Amniotic stem cell (primary cell): ENCODE measurements around the gene ZSWIM5.
"Not testable (repeated sequence)": the region's sequence is repeated elsewhere in the genome, so short reads cannot be mapped to it uniquely, and the experiment has no call there.

Experiments used
- DNase-seq: peaks from one replicate; lab custom pipeline; 2025; lab: John Stamatoyannopoulos, UW

The ZSWIM5 gene

GRCh38 chr1:45205910-45206721 lies at the start of gene ZSWIM5:
Gene ZSWIM5 (minus strand): TSS chr1:45206605. CDS start chr1:45206350, 255 bp downstream.
- no peak for DNase-seq

- DNase-seq, result no peak
Observed at GRCh38 chr1:45254490-45254889, 48.1 kb upstream of the ZSWIM5 start.

- no peak for DNase-seq
Observed at GRCh38 chr1:45250544-45250943, 44.1 kb upstream of the ZSWIM5 start.

GRCh38 chr1:45248004-45248403 lies 41.6 kb upstream of the ZSWIM5 start:
- DNase-seq, result not testable (repeated sequence)

- peak; percentile 74 for DNase-seq
Observed at GRCh38 chr1:45246760-45247159, 40.4 kb upstream of the ZSWIM5 start.

GRCh38 chr1:45246359-45246758 lies 40.0 kb upstream of the ZSWIM5 start:
- DNase-seq, result not testable (repeated sequence)

- no peak for DNase-seq
Observed at GRCh38 chr1:45244660-45245059, 38.3 kb upstream of the ZSWIM5 start.

- DNase-seq, result no peak
Observed at GRCh38 chr1:45243476-45244343, 37.3 kb upstream of the ZSWIM5 start.

- no peak for DNase-seq
Observed at GRCh38 chr1:45238846-45239245, 32.4 kb upstream of the ZSWIM5 start.

GRCh38 chr1:45236136-45236535 lies 29.7 kb upstream of the ZSWIM5 start:
- DNase-seq, result no peak

GRCh38 chr1:45230537-45230936 lies 24.1 kb upstream of the ZSWIM5 start:
- no peak for DNase-seq

GRCh38 chr1:45225598-45225997 lies 19.2 kb upstream of the ZSWIM5 start:
- no peak for DNase-seq

- DNase-seq, result not testable (repeated sequence)
Observed at GRCh38 chr1:45223710-45224109, 17.3 kb upstream of the ZSWIM5 start.

- DNase-seq, result no peak
Observed at GRCh38 chr1:45221716-45222115, 15.3 kb upstream of the ZSWIM5 start.

GRCh38 chr1:45216861-45217260 lies 10.5 kb upstream of the ZSWIM5 start:
- DNase-seq, result no peak

- no peak for DNase-seq
Observed at GRCh38 chr1:45216200-45216541, 9.8 kb upstream of the ZSWIM5 start.

GRCh38 chr1:45215485-45216199 lies 9.2 kb upstream of the ZSWIM5 start:
- DNase-seq, result no peak

- DNase-seq, result no peak
Observed at GRCh38 chr1:45213892-45214291, 7.5 kb upstream of the ZSWIM5 start.

- no peak for DNase-seq
Observed at GRCh38 chr1:45211076-45211475, 4.7 kb upstream of the ZSWIM5 start.

GRCh38 chr1:45206808-45207623 lies 611 bp upstream of the ZSWIM5 start:
- no peak for DNase-seq
